ENCODE data around the gene SLC5A3. TPM values are rescaled to one million over a fixed set of nuclear protein-coding genes. Genes with fewer than 3 reads are reported as not detected.

Gene SLC5A3
- total RNA-seq, 6 donors from 2014 or later, result 12.1 to 40.8 (median 13.7) TPM

DNA sequence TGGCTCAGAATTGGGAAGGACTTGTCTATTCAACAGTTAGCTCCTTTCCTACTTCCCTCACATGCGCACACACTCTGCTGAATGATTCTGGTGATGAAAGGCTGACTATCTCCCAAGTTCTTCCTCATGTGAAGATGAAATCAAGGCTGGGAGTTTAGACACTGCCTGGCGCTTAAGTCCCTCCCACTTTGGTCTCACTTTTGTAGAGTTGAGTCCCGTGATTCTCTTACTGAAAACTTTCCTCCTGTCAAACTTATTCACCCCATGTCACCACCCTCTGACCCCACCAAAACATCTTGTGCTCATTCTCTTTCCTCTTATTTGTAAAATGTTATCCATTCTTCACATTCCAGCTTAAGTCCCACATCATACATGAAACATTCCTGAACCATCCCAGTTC is 8.4 kb upstream of the SLC5A3 start:
- TF ChIP-seq POLR2A (IDR thresholded peaks at IDR 0.05) (no peak), POLR2AphosphoS5 (IDR thresholded peaks at IDR 0.05) (no peak), EP300 (IDR thresholded peaks at IDR 0.05) (no peak)
- TF ChIP-seq, protein P1, sequence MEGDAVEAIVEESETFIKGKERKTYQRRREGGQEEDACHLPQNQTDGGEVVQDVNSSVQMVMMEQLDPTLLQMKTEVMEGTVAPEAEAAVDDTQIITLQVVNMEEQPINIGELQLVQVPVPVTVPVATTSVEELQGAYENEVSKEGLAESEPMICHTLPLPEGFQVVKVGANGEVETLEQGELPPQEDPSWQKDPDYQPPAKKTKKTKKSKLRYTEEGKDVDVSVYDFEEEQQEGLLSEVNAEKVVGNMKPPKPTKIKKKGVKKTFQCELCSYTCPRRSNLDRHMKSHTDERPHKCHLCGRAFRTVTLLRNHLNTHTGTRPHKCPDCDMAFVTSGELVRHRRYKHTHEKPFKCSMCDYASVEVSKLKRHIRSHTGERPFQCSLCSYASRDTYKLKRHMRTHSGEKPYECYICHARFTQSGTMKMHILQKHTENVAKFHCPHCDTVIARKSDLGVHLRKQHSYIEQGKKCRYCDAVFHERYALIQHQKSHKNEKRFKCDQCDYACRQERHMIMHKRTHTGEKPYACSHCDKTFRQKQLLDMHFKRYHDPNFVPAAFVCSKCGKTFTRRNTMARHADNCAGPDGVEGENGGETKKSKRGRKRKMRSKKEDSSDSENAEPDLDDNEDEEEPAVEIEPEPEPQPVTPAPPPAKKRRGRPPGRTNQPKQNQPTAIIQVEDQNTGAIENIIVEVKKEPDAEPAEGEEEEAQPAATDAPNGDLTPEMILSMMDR (IDR thresholded peaks at IDR 0.05), result no peak
- Histone ChIP-seq H3K27ac (no peak overlapping the region), H3K27me3 (no peaks in the 10 kb centered on the region), H3K4me3 (no peak overlapping the region), H3K9me3 (no peaks in the 10 kb centered on the region), H3K36me3 (no peaks in the 10 kb centered on the region), H3K4me1 (no peaks in the 10 kb centered on the region)
- DNase-seq (no peak), ATAC-seq (ENCODE audit: low FRiP score in 2 of 2) (no peak)
- 66 to 72% methylated on average over 3 of the region's 3 CpGs for WGBS, 2 donors

DNA sequence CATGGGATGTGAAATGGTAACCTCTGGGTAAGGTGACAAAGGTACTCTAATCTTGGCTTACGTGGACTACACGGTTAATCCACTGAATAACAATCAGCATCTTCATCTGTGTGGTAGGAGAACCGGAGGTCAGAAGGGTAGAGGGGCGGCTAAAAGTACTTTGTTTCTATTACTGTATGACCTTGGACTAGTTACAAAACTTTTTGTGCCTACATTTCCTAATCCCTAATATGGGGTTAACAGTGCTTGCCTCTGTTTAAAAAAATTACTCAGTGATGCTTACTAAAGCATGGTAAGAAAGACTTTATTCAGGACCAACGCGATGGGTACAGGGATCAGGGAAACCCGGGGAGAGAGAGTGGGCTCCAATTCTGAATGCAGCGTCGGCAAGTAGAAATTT is 1.7 kb upstream of the SLC5A3 start:
- Histone ChIP-seq H3K27me3 (no peaks in the 10 kb centered on the region), H3K36me3 (no peaks in the 10 kb centered on the region), H3K4me1 (peaks cover 8 to 35% (median 23%) of the 10 kb centered on the region in 4 donors), H3K4me3 (no peak overlapping the region), H3K27ac (no peak overlapping the region), H3K9me3 (no peaks in the 10 kb centered on the region)
- 92 to 93% methylated on average over 9 of the region's 9 CpGs for WGBS, 2 donors
- TF ChIP-seq POLR2AphosphoS5 (IDR thresholded peaks at IDR 0.05), result no peak
- TF ChIP-seq, protein P1 (IDR thresholded peaks at IDR 0.05), result no peak
- no peak for TF ChIP-seq POLR2A (IDR thresholded peaks at IDR 0.05)
- TF ChIP-seq EP300 (IDR thresholded peaks at IDR 0.05), result no peak
- no peak for DNase-seq
- no peak for ATAC-seq (ENCODE audit: low FRiP score in 2 of 2)

DNA sequence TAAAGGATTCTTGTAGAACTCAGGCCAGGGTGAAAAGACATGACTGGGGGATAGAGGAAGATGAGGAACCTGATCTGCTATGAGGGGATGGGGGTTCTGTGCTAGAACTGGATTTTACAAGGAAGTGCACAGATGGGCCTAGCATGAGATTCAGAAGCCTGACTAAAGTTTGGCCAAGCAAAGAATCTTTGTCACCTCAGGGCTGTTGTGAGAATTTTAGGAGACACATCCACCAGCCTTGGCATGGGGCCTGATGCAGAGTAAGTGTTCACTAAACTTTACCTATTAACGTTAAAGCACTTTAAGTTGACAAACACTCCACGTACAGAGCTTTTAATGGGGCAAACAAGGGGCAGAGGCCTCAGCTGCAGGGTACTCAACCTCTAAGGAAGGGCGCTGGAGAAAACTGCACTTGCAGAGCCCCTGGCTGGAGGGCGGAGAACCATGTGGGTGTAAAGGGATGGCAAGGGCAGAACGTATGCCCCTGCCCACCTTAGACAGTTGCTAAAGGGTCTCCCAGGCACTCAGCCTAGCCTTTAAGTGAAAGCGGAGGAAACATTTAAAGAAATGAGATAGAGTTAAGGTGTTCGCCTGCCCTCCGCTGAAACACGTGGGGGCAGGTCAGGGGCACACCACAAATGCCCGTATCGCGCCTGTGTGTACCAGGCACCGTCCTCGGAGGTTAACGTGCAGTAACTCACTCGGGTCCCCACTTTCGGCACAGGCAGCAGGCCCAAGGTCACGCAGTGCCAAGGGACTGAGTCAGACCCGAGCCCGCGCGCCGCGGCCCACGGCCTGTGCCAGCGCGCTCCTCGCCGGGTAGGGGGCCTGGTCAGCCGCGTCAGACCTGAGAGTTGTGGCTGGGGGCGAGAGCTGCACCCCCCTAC is 990 bp upstream of the SLC5A3 start:
- peak overlapping the region; percentile 23 to 95 (median 88) for H3K4me3 ChIP-seq
- no peak for TF ChIP-seq POLR2A (IDR thresholded peaks at IDR 0.05)
- no peak for TF ChIP-seq POLR2AphosphoS5 (IDR thresholded peaks at IDR 0.05)
- no peak for TF ChIP-seq EP300 (IDR thresholded peaks at IDR 0.05)
- DNase-seq (peak in 1 of 2 donors; percentile 28), ATAC-seq (ENCODE audit: low FRiP score in 2 of 2) (peak; percentile 50 to 53)
- H3K4me1 ChIP-seq, result peaks cover 8 to 42% (median 29%) of the 10 kb centered on the region in 4 donors
- no peaks in the 10 kb centered on the region for H3K27me3 ChIP-seq
- no peaks in the 10 kb centered on the region for H3K9me3 ChIP-seq
- WGBS, 2 donors, result 60 to 68% methylated on average over 20 to 28 of the region's 32 CpGs
- H3K36me3 ChIP-seq, result no peaks in the 10 kb centered on the region
- H3K27ac ChIP-seq, result peak overlapping the region; percentile 65 to 91 (median 73)

DNA sequence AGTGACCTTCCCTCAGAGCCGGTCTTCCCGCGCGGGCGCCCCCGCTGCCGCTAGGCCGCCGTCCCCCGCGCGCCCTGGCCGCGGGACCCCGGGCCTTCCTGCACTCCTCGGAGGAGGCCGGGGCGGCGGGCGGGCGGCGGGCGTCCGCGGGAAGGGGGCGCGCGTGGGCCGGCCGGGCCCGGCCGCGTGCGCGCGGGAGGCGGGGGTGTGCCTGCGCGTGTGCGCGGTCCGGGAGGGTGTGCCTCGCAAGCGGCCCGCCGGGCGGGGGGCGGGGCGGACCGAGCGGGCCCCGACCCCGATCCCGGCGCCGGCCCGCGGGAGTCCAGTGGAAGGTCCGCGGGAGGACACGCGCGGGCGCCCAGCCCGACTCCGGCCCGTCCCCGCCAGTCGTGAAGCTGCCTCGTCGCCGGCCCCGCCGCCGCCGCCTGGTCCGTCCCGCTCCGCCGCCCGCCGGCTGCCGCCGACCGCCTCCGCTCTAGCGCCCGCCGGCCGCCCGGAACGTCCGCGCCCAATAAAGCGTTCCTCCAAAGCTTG is 438 bp downstream of the SLC5A3 start:
- Histone ChIP-seq H3K4me1 (peaks cover 16 to 53% (median 36%) of the 10 kb centered on the region in 4 donors), H3K27ac (peak overlapping the region; percentile 80 to 91 (median 82)), H3K36me3 (no peaks in the 10 kb centered on the region), H3K4me3 (peak overlapping the region; percentile 67 to 95 (median 88)), H3K9me3 (no peaks in the 10 kb centered on the region), H3K27me3 (no peaks in the 10 kb centered on the region)
- peak in 1 of 2 donors; percentile 70 for ATAC-seq (ENCODE audit: low FRiP score in 2 of 2)
- 0% methylated on average over 8 to 21 of the region's 95 CpGs for WGBS, 2 donors
- no peak for TF ChIP-seq POLR2A (IDR thresholded peaks at IDR 0.05)
- TF ChIP-seq, protein P1 (IDR thresholded peaks at IDR 0.05), result peak in 1 of 6 experiments; percentile 2
- DNase-seq, result peak; percentile 39 to 93

DNA sequence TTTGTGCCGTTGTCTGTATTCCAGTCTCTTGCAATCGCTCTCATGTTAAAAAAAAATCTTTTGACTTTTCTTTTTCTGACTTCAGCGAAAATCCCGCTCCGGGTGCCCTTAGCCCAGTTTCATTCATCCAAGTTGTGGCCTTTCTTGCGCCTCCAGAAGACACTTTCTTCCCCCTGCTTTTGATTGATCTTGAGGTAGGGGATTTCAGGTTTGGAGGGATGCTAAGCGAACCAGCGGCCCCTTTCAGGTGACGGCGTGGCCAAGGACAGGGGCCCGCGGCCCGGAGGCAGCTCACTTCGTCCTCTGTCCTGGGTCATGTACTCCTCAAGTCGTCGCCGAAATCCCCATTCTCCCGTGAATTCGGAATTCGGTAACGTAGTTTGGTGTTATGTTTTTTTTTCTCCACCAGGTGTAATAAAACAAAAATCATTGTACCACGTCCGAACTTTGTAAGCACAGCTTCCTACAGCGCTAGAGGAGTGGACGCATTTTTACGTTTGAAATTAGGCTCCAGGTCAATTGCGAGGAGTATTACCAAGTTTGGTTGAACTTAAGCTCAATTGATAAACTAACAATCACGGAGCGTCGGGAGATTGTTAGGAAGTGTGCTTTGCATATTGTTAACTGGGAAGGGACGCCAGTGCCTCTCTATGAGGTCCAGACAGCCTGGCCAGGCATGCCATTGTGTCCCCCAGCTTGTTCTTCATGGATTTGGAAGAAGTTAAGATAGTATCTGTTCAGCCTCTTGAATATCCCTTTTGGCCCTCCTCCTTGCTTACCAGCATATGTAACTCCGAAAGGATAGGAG is 1.1 kb downstream of the SLC5A3 start:
- peak in 1 of 2 donors; percentile 77 for DNase-seq
- H3K27ac ChIP-seq, result peak overlapping the region; percentile 13 to 91 (median 70)
- H3K36me3 ChIP-seq, result no peaks in the 10 kb centered on the region
- no peaks in the 10 kb centered on the region for H3K27me3 ChIP-seq
- no peak for ATAC-seq (ENCODE audit: low FRiP score in 2 of 2)
- no peak for TF ChIP-seq EP300 (IDR thresholded peaks at IDR 0.05)
- no peak for TF ChIP-seq POLR2A (IDR thresholded peaks at IDR 0.05)
- TF ChIP-seq, protein P1 (IDR thresholded peaks at IDR 0.05), result peak in 1 of 6 experiments; percentile 16
- no peak for TF ChIP-seq POLR2AphosphoS5 (IDR thresholded peaks at IDR 0.05)
- peak overlapping the region; percentile 57 to 95 (median 88) for H3K4me3 ChIP-seq
- 32 to 34% methylated on average over 32 of the region's 32 CpGs for WGBS, 2 donors
- peaks cover 16 to 59% (median 41%) of the 10 kb centered on the region in 4 donors for H3K4me1 ChIP-seq
- H3K9me3 ChIP-seq, result no peaks in the 10 kb centered on the region
